ENCODE measurements around the gene SUGT1. TPM values are rescaled to one million over a fixed set of nuclear protein-coding genes. Genes with fewer than 3 reads are reported as not detected.

The SUGT1 gene
- total RNA-seq, 2 donors from 2014 or later, result 33.4 to 38.3 TPM

DNA sequence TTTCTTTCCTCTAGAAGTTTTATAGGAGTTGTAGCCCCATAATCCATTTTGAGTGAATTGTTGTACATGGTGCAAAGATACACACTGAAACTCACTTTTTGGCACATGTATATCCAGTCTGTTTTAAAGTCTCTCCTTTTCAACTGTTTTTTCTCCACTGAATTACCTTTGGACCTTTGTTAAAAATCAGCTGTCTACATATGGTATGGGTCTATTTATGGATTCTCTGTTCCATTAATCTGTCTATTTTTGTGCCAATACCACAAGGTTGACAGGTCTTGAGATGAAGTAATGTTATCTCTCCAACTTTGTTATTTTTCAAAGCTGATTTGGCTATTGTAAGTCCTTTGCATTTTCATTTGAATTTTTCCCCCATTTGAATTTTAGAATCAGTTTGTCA, 5.7 kb upstream of the SUGT1 start:
- TF ChIP-seq CTCF (IDR thresholded peaks at IDR 0.05), result no peak
- peaks cover 6% of the 10 kb centered on the region for H3K36me3 ChIP-seq
- DNase-seq (ENCODE audit: low spot score), result no peak

DNA sequence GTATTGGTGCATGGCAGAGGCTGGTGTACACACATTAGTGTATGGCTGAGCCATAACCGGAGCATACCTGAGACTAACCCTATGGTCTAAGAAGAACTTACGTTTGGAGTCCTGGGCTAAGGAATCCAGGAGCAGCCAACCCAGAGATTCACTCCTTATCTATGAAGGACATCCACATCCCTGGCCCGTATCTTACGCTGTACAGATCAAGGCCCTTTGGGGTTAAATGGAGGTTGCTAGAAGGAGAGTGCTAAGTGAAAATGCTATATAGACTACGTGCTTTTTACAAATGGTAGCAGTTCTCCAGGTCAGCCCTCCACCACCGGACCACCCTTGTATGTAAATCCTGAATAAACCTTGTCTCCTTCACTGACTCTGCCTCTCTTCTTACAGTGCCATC, 1.9 kb upstream of the SUGT1 start:
- H3K4me3 ChIP-seq, result peak overlapping the region in 1 of 2 donors; percentile 81
- no peak overlapping the region for H3K27ac ChIP-seq
- H3K36me3 ChIP-seq, result no peaks in the 10 kb centered on the region
- no peaks in the 10 kb centered on the region for H3K27me3 ChIP-seq
- H3K4me1 ChIP-seq, result peaks cover 0 to 38% of the 10 kb centered on the region in 2 donors
- DNase-seq (ENCODE audit: low spot score), result no peak
- no peak for TF ChIP-seq CTCF (IDR thresholded peaks at IDR 0.05)
- no peaks in the 10 kb centered on the region for H3K9me3 ChIP-seq

More for the DNA sequence above, 5.7 kb upstream of the SUGT1 start:
- H3K4me1 ChIP-seq, result peaks cover 0 to 15% of the 10 kb centered on the region in 2 donors
- H3K9me3 ChIP-seq, result no peaks in the 10 kb centered on the region
- H3K27ac ChIP-seq, result no peak overlapping the region
- H3K4me3 ChIP-seq, result no peak overlapping the region
- no peaks in the 10 kb centered on the region for H3K27me3 ChIP-seq

- TF ChIP-seq CTCF (IDR thresholded peaks at IDR 0.05), result no peak
- Histone ChIP-seq H3K27ac (peak overlapping the region; percentile 93 to 97), H3K9me3 (no peaks in the 10 kb centered on the region), H3K27me3 (no peaks in the 10 kb centered on the region), H3K4me3 (peak overlapping the region; percentile 81 to 92), H3K36me3 (no peaks in the 10 kb centered on the region), H3K4me1 (peaks cover 0 to 45% of the 10 kb centered on the region in 2 donors)
- DNase-seq (ENCODE audit: low spot score), result no peak
Measured at GRCh38 chr13:52651897-52652195, 790 bp upstream of the SUGT1 start.

- H3K4me3 ChIP-seq, result peak overlapping the region; percentile 81 to 92
- H3K27ac ChIP-seq, result peak overlapping the region; percentile 93 to 97
- peaks cover 0 to 45% of the 10 kb centered on the region in 2 donors for H3K4me1 ChIP-seq
- H3K27me3 ChIP-seq, result no peaks in the 10 kb centered on the region
- H3K36me3 ChIP-seq, result peaks cover under 1% of the 10 kb centered on the region
- no peak for DNase-seq (ENCODE audit: low spot score)
- no peaks in the 10 kb centered on the region for H3K9me3 ChIP-seq
- TF ChIP-seq CTCF (IDR thresholded peaks at IDR 0.05), result peak in 1 of 2 donors; percentile 16
Measured at GRCh38 chr13:52652980-52653303, 306 bp downstream of the SUGT1 start.

DNA sequence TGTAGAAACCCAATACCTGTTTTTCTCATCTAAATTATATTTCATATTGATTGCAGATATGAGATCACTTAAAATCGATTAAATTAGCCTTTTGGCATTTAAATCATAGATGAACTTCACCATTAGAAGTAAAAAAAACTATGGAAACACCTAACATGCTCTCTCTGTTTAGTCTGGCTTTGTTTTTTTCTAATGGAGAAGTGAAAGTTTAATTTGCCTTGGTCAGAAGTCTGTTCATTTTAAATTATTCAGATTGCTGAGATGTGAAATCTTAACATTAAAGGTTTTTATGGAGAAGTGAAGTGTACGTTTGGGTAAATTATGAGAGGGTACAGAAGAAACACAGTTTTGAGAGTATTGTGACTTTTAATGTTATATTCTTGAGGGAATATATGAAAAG, 6.7 kb downstream of the SUGT1 start:
- no peaks in the 10 kb centered on the region for H3K9me3 ChIP-seq
- H3K27me3 ChIP-seq, result no peaks in the 10 kb centered on the region
- H3K36me3 ChIP-seq, result peaks cover 50% of the 10 kb centered on the region
- H3K4me3 ChIP-seq, result no peak overlapping the region
- no peak overlapping the region for H3K27ac ChIP-seq
- DNase-seq (ENCODE audit: low spot score), result no peak
- peaks cover 0 to 19% of the 10 kb centered on the region in 2 donors for H3K4me1 ChIP-seq
- TF ChIP-seq CTCF (IDR thresholded peaks at IDR 0.05), result no peak

GRCh38 chr13:52664272-52664671, 11.6 kb downstream of the SUGT1 start:
- Histone ChIP-seq H3K4me3 (no peak overlapping the region), H3K27ac (no peak overlapping the region), H3K27me3 (no peaks in the 10 kb centered on the region), H3K4me1 (no peaks in the 10 kb centered on the region), H3K36me3 (peaks cover 74% of the 10 kb centered on the region), H3K9me3 (no peaks in the 10 kb centered on the region)
- no peak for TF ChIP-seq CTCF (IDR thresholded peaks at IDR 0.05)
- no peak for DNase-seq (ENCODE audit: low spot score)
